NCI-H128 (cell line): ENCODE measurements around the gene ANXA11.
"Not testable (repeated sequence)": the region's sequence is repeated elsewhere in the genome, so short reads cannot be mapped to it uniquely, and the experiment has no call there.

Experiments
- DNase-seq: peaks from one replicate; lab custom pipeline; 2025; ENCODE audit not compliant: unreplicated experiment; lab: John Stamatoyannopoulos, UW

ANXA11 gene

DNA sequence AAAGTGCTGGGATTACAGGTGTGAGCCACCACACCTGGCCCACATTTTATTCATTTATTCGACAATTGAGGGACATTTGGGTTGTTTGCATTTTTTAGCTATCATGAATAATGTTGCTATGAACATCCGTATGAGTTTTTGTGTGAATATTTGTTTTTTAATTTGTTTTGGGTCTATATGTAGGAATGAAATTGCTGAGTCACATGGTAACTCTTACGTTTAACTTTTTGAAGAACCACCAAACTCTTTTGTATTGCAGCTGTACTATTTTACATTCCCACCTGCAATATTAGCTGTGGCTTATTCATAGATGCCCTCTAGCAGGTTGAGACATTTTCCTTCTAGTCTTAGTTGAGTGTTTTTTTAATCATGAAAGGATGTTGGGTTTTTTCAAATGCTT is 58.4 kb downstream of the ANXA11 start:
- no peak for DNase-seq

DNA sequence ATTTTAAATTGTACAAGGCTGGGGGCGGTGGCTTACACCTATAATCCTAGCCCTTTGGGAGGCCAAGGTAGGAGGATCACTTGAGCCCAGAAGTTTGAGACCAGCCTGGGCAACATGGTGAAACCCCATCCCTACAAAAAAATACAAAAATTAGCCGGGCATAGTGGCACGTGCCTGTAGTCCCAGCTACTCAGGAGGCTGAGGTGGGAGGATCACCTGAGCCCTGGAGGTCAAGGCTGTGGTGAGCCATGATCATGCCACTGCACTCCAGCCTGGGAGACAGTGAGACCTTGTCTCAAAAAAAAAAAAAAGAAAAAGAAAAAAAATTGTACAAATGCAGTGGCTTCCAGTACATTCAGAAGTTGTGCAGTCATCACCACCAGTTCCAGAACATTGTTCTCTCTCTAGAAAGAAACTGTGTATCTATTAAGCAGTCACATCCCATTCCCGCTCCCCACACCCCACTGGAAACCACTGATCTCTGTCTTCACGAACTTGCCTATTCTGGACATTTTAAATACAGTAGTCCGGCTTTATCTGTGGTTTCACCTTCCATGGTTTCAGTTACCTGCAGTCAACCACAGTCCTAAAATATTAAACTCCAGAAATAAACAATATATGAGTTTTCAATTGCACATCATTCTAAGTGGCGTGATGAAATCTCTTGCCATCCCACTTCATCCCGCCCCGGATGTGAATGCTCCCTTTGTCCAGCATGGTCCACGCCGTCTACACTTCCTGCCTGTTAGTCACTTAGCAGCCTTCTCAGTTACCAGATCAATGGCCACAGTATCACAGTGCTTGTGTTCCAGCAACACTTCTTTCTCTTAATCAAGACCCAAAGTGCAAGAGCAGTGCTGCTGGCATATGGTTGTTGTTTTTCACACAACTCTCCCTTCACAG is 59.7 kb downstream of the ANXA11 start:
- not testable (repeated sequence) for DNase-seq

DNA sequence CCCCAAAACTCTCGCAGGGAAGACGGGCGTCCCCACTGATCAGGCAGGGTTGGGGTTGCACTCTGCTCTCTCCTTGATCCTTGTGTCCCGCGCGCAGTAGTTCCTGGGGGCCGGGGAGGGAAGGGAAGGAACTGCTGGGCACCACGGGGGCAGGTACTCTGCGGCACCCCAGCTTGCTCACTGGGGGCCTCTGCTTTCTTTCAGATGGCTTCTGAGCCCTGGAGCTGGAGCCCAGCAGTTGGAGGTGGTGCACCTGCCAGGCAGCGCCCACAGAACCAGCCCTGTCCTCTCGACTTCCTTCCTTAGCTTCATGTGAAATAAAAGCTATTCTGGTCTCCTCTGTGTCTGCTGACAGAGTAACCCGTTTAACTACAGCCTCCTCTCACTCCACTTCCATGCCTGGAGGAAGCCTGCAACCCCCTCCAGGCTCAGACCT is 60.6 kb downstream of the ANXA11 start:
- no peak for DNase-seq

GRCh38 chr10:80144067-80144695 is 61.2 kb downstream of the ANXA11 start:
- DNase-seq: no peak

- no peak for DNase-seq
These were observed 63.5 kb downstream of the ANXA11 start for GRCh38 chr10:80141696-80142460.

GRCh38 chr10:80140251-80140650 is 65.1 kb downstream of the ANXA11 start:
- DNase-seq: no peak

DNA sequence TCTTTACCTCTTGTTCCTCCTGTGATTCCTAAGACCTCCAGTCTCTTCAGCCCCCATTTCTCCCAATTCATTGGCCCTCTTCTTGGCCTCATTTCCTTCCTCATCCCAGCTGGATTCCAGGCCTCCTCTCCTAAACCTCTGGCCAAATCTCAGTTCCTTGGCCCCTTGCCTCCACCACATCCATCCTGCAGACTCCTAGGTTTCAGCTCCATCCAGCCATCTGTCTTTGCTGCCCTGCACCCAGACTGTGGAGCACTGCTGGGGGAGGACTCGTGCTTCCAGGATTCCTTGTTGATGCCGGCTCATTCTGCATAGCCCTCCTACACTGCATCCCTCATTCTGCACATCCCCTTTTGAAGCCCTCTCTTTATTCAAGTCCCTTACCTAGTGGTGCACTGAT is 66.1 kb downstream of the ANXA11 start:
- no peak for DNase-seq

GRCh38 chr10:80137920-80138319 is 67.4 kb downstream of the ANXA11 start:
- DNase-seq: no peak

DNA sequence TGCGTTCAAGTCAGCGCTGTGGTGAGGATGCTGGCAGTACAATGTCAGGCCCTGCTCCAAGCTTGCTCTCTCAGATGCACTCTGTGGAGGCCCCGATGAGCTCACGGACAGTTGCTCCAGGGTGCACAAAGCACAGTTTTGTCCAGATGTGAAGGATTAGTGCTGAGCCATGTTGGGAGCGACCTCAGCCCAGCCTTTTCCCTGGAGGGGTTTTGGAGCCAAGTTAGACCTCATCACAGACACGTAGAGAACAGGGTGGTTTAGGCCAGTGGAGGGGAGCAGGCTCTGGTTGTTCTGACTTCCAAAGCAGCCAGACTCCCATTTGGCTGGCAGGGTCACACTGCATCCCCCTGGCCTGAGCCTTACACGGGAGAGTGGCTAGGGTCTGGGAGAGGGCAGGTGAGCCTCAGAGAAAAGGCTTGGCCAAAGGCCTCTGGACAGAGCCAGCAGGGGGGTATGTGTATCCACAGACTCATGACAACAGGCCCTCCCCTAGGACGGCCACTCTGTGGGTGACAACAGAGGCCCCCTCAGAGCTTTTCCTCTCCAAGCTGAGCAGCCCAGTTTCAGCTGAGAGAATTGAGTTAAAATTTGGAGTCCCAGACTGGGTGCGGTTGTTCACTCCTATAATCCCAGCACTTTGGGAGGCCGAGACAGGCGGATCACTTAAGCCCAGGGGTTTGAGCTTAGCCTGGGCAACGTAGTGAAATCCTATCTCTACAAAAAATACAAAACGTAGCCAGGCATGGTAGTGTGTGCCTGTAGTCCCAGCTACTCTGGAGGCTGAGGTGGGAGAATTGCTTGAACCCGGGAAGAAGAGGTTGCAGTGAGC is 68.1 kb downstream of the ANXA11 start:
- DNase-seq: no peak

- DNase-seq: no peak
These were observed 69.2 kb downstream of the ANXA11 start for GRCh38 chr10:80136134-80136571.

- not testable (repeated sequence) for DNase-seq
These were observed 71.7 kb downstream of the ANXA11 start for GRCh38 chr10:80133687-80134086.

GRCh38 chr10:80133206-80133605 is 72.1 kb downstream of the ANXA11 start:
- DNase-seq: no peak

DNA sequence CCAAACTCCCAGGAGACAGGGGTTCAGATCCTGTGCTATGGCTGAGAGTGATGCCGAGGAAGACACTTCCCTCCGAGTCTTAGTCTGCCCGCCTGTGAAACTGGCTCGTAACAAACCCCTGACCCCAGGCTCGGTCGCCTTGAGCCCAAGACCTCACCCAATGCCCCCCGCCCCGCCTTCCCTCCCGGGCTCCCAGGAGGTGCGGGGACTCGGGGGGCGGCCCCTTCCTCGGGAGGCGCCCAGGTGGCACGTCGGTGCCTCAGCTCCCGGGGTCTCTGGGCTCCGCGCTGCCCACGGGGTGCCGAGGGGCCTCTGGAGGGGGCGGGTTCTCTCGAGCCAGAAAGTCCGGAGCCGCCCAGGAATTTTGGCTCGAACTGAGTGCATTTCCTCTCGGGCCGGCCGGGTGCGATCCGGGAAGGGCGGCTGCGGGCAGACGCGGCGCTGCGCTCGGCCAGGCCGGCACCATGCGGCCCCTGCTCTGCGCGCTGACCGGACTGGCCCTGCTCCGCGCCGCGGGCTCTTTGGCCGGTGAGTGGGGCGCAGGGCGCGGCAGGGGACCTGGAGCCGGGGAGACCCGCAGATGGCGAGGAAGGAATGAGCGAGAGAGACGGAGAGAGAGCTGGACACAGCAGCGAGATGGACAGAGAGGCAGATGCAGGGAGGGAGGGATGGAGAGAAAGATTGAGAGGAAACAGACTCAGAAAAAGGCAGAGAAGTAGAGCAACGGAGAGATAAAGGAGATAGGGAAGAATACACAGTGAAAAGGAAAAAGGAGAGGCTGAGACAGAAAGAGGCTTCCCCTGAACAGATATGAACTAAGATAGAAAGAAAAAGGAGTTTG is 72.8 kb downstream of the ANXA11 start, which contains the start of gene PLAC9:
PLAC9 (plus strand) TSS at position 432 of the 841 bp plus-strand sequence; CDS start at position 465, 33 bp downstream.
- no peak for DNase-seq

GRCh38 chr10:80131499-80131901 is 73.8 kb downstream of the ANXA11 start:
- DNase-seq: no peak

- DNase-seq: no peak
These were observed 78.5 kb downstream of the ANXA11 start for GRCh38 chr10:80126876-80127275.

GRCh38 chr10:80122746-80123145 is 82.6 kb downstream of the ANXA11 start:
- no peak for DNase-seq

- DNase-seq: no peak
These were observed 83.1 kb downstream of the ANXA11 start for GRCh38 chr10:80122110-80122710.

GRCh38 chr10:80118669-80119068 is 86.7 kb downstream of the ANXA11 start:
- no peak for DNase-seq

DNA sequence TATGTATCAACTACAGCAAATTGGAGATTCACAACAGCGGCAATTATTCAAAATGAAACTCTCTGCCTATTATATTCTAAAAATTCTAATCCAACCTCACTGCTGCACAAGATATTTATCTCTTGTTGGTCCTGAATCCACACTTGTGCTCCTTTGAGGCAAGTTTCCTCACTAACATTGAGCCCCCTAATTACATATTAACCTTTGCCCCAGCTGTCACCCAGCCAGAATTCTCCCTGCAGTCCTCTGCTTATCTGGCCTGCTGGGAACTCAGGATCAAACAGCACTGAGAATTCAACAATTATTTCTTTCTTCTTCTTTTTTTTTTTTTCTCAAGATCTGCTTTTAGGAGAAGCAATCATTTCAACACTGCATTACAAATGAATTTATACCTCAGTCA is 94.4 kb downstream of the ANXA11 start:
- DNase-seq: no peak
